ENCODE measurements around the gene LCE6A. TPM values are rescaled to one million over a fixed set of nuclear protein-coding genes. Genes with fewer than 3 reads are reported as not detected.

LCE6A gene
- not detected for total RNA-seq

- Mint-ChIP-seq H3K4me1 (no peaks in the 10 kb centered on the region), H3K36me3 (ENCODE audit: low read depth) (no peaks in the 10 kb centered on the region), H3K4me3 (no peak within 1 kb of the TSS), H3K9me3 (no peaks in the 10 kb centered on the region), H3K27ac (no peak within 1 kb of the TSS), H3K27me3 (peaks cover 5% of the 10 kb centered on the region)
- CTCF ChIA-PET, result no interaction called here
- POLR2A ChIA-PET, result no interaction called here
- DNase-seq, result no peak
Measured at GRCh38 chr1:152842556-152842955, at the start of gene LCE6A. Gene LCE6A (plus strand): TSS chr1:152842856. CDS start chr1:152843521, 665 bp downstream.

- ChIA-PET CTCF (no interaction called here), POLR2A (no interaction called here)
- H3K4me3 Mint-ChIP-seq, result no peak overlapping the region
- peaks cover 12% of the 10 kb centered on the region for H3K27me3 Mint-ChIP-seq
- H3K4me1 Mint-ChIP-seq, result no peaks in the 10 kb centered on the region
- no peaks in the 10 kb centered on the region for H3K36me3 Mint-ChIP-seq (ENCODE audit: low read depth)
- no peaks in the 10 kb centered on the region for H3K9me3 Mint-ChIP-seq
- H3K27ac Mint-ChIP-seq, result no peak overlapping the region
- no peak for DNase-seq
Measured at GRCh38 chr1:152795686-152796085, 47.0 kb upstream of the LCE6A start.

GRCh38 chr1:152796421-152796820 lies 46.2 kb upstream of the LCE6A start, which contains the start of gene LCE1D:
Gene LCE1D (plus strand): TSS chr1:152796721. CDS start chr1:152797795, 1,074 bp downstream.
- POLR2A ChIA-PET, result no interaction called here
- DNase-seq, result no peak
- no peaks in the 10 kb centered on the region for H3K9me3 Mint-ChIP-seq
- H3K27me3 Mint-ChIP-seq, result peaks cover 18% of the 10 kb centered on the region
- no peaks in the 10 kb centered on the region for H3K36me3 Mint-ChIP-seq (ENCODE audit: low read depth)
- no peak within 1 kb of the TSS for H3K4me3 Mint-ChIP-seq
- no peaks in the 10 kb centered on the region for H3K4me1 Mint-ChIP-seq
- H3K27ac Mint-ChIP-seq, result no peak within 1 kb of the TSS
- CTCF ChIA-PET, result no interaction called here

GRCh38 chr1:152801333-152801732 lies 41.3 kb upstream of the LCE6A start:
- ChIA-PET CTCF (no interaction called here), POLR2A (no interaction called here)
- H3K27me3 Mint-ChIP-seq, result peaks cover 17% of the 10 kb centered on the region
- H3K4me1 Mint-ChIP-seq, result no peaks in the 10 kb centered on the region
- H3K9me3 Mint-ChIP-seq, result no peaks in the 10 kb centered on the region
- no peak overlapping the region for H3K4me3 Mint-ChIP-seq
- H3K36me3 Mint-ChIP-seq (ENCODE audit: low read depth), result no peaks in the 10 kb centered on the region
- DNase-seq, result no peak
- H3K27ac Mint-ChIP-seq, result no peak overlapping the region

GRCh38 chr1:152806576-152806975 lies 36.1 kb upstream of the LCE6A start, which contains the start of gene LCE1C:
Gene LCE1C (minus strand): TSS chr1:152806651. CDS start chr1:152805478, 1,173 bp downstream.
- DNase-seq, result no peak
- no peaks in the 10 kb centered on the region for H3K9me3 Mint-ChIP-seq
- H3K4me3 Mint-ChIP-seq, result no peak within 1 kb of the TSS
- POLR2A ChIA-PET, result no interaction called here
- H3K4me1 Mint-ChIP-seq, result no peaks in the 10 kb centered on the region
- no peak within 1 kb of the TSS for H3K27ac Mint-ChIP-seq
- no peaks in the 10 kb centered on the region for H3K36me3 Mint-ChIP-seq (ENCODE audit: low read depth)
- CTCF ChIA-PET, result no interaction called here
- H3K27me3 Mint-ChIP-seq, result peaks cover 7% of the 10 kb centered on the region

GRCh38 chr1:152811050-152811449 lies 31.6 kb upstream of the LCE6A start:
- no peak overlapping the region for H3K4me3 Mint-ChIP-seq
- H3K4me1 Mint-ChIP-seq, result no peaks in the 10 kb centered on the region
- POLR2A ChIA-PET, result no interaction called here
- H3K27me3 Mint-ChIP-seq, result peaks cover 7% of the 10 kb centered on the region
- H3K36me3 Mint-ChIP-seq (ENCODE audit: low read depth), result no peaks in the 10 kb centered on the region
- CTCF ChIA-PET, result no interaction called here
- no peak overlapping the region for H3K27ac Mint-ChIP-seq
- DNase-seq, result no peak
- H3K9me3 Mint-ChIP-seq, result no peaks in the 10 kb centered on the region

GRCh38 chr1:152811671-152812070 lies 31.0 kb upstream of the LCE6A start, which contains the start of gene LCE1B:
Gene LCE1B (plus strand): TSS chr1:152811971. CDS start chr1:152812447, 476 bp downstream.
- no peak for DNase-seq
- peaks cover 7% of the 10 kb centered on the region for H3K27me3 Mint-ChIP-seq
- H3K4me3 Mint-ChIP-seq, result no peak within 1 kb of the TSS
- no peaks in the 10 kb centered on the region for H3K36me3 Mint-ChIP-seq (ENCODE audit: low read depth)
- H3K27ac Mint-ChIP-seq, result no peak within 1 kb of the TSS
- no peaks in the 10 kb centered on the region for H3K4me1 Mint-ChIP-seq
- POLR2A ChIA-PET, result no interaction called here
- H3K9me3 Mint-ChIP-seq, result no peaks in the 10 kb centered on the region
- CTCF ChIA-PET, result no interaction called here

GRCh38 chr1:152817309-152817708 lies 25.3 kb upstream of the LCE6A start:
- Mint-ChIP-seq H3K4me1 (no peaks in the 10 kb centered on the region), H3K4me3 (no peak overlapping the region), H3K36me3 (ENCODE audit: low read depth) (no peaks in the 10 kb centered on the region), H3K27me3 (no peaks in the 10 kb centered on the region), H3K9me3 (no peaks in the 10 kb centered on the region), H3K27ac (no peak overlapping the region)
- POLR2A ChIA-PET, result no interaction called here
- CTCF ChIA-PET, result no interaction called here
- no peak for DNase-seq

GRCh38 chr1:152823294-152823693 lies 19.4 kb upstream of the LCE6A start:
- H3K36me3 Mint-ChIP-seq (ENCODE audit: low read depth), result no peaks in the 10 kb centered on the region
- CTCF ChIA-PET, result no interaction called here
- DNase-seq, result no peak
- H3K4me3 Mint-ChIP-seq, result no peak overlapping the region
- peaks cover 16% of the 10 kb centered on the region for H3K27me3 Mint-ChIP-seq
- no peak overlapping the region for H3K27ac Mint-ChIP-seq
- no peaks in the 10 kb centered on the region for H3K9me3 Mint-ChIP-seq
- POLR2A ChIA-PET, result no interaction called here
- H3K4me1 Mint-ChIP-seq, result no peaks in the 10 kb centered on the region

GRCh38 chr1:152824964-152825363 lies 17.7 kb upstream of the LCE6A start:
- POLR2A ChIA-PET, result no interaction called here

GRCh38 chr1:152827173-152827572 lies 15.5 kb upstream of the LCE6A start, which contains the start of gene LCE1A:
Gene LCE1A (plus strand): TSS chr1:152827473. CDS start chr1:152827473, 0 bp downstream.
- Mint-ChIP-seq H3K4me3 (no peak within 1 kb of the TSS), H3K36me3 (ENCODE audit: low read depth) (no peaks in the 10 kb centered on the region), H3K4me1 (no peaks in the 10 kb centered on the region), H3K27ac (no peak within 1 kb of the TSS), H3K9me3 (no peaks in the 10 kb centered on the region), H3K27me3 (peaks cover 23% of the 10 kb centered on the region)
- POLR2A ChIA-PET, result no interaction called here
- CTCF ChIA-PET, result interaction anchor here (0.7 to 1.2 kb wide), 2 partner anchors 183 to 292 kb away, joined by 3 to 6 read pairs; no protein-coding TSS in a partner anchor
- DNase-seq, result no peak

More at GRCh38 chr1:152824964-152825363, 17.7 kb upstream of the LCE6A start:
- Mint-ChIP-seq H3K27ac (no peak overlapping the region), H3K4me1 (no peaks in the 10 kb centered on the region), H3K9me3 (no peaks in the 10 kb centered on the region), H3K36me3 (ENCODE audit: low read depth) (no peaks in the 10 kb centered on the region), H3K4me3 (no peak overlapping the region), H3K27me3 (peaks cover 16% of the 10 kb centered on the region)
- CTCF ChIA-PET, result interaction anchor here (0.7 kb wide), 1 partner anchor 248 kb away, joined by 3 read pairs; no protein-coding TSS in a partner anchor
- DNase-seq, result no peak

GRCh38 chr1:152836870-152837269 lies 5.8 kb upstream of the LCE6A start:
- H3K36me3 Mint-ChIP-seq (ENCODE audit: low read depth), result no peaks in the 10 kb centered on the region
- no peak overlapping the region for H3K4me3 Mint-ChIP-seq
- no peaks in the 10 kb centered on the region for H3K9me3 Mint-ChIP-seq
- no peaks in the 10 kb centered on the region for H3K4me1 Mint-ChIP-seq
- no peak overlapping the region for H3K27ac Mint-ChIP-seq
- no peak for DNase-seq
- CTCF ChIA-PET, result no interaction called here
- POLR2A ChIA-PET, result no interaction called here
- peaks cover 11% of the 10 kb centered on the region for H3K27me3 Mint-ChIP-seq

- no peak overlapping the region for H3K4me3 Mint-ChIP-seq
- no peak overlapping the region for H3K27ac Mint-ChIP-seq
- POLR2A ChIA-PET, result no interaction called here
- DNase-seq, result no peak
- H3K27me3 Mint-ChIP-seq, result peaks cover 3% of the 10 kb centered on the region
- CTCF ChIA-PET, result no interaction called here
- no peaks in the 10 kb centered on the region for H3K9me3 Mint-ChIP-seq
- no peaks in the 10 kb centered on the region for H3K36me3 Mint-ChIP-seq (ENCODE audit: low read depth)
- H3K4me1 Mint-ChIP-seq, result no peaks in the 10 kb centered on the region
Measured at GRCh38 chr1:152855661-152856060, 13.0 kb downstream of the LCE6A start.

GRCh38 chr1:152858062-152858461 lies 15.4 kb downstream of the LCE6A start:
- Mint-ChIP-seq H3K36me3 (ENCODE audit: low read depth) (no peaks in the 10 kb centered on the region), H3K27me3 (peaks cover 3% of the 10 kb centered on the region), H3K4me3 (no peak overlapping the region), H3K27ac (no peak overlapping the region), H3K9me3 (no peaks in the 10 kb centered on the region), H3K4me1 (no peaks in the 10 kb centered on the region)
- no peak for DNase-seq
- POLR2A ChIA-PET, result no interaction called here
- CTCF ChIA-PET, result no interaction called here
